ENCODE results near the gene CTXN1. TPM values are rescaled to one million over a fixed set of nuclear protein-coding genes. Genes with fewer than 3 reads are reported as not detected.
A peak's percentile ranks its signal among the peaks of the same experiment; 100 is the strongest.

The CTXN1 gene
- total RNA-seq, 1 donor = 2.8 TPM

DNA sequence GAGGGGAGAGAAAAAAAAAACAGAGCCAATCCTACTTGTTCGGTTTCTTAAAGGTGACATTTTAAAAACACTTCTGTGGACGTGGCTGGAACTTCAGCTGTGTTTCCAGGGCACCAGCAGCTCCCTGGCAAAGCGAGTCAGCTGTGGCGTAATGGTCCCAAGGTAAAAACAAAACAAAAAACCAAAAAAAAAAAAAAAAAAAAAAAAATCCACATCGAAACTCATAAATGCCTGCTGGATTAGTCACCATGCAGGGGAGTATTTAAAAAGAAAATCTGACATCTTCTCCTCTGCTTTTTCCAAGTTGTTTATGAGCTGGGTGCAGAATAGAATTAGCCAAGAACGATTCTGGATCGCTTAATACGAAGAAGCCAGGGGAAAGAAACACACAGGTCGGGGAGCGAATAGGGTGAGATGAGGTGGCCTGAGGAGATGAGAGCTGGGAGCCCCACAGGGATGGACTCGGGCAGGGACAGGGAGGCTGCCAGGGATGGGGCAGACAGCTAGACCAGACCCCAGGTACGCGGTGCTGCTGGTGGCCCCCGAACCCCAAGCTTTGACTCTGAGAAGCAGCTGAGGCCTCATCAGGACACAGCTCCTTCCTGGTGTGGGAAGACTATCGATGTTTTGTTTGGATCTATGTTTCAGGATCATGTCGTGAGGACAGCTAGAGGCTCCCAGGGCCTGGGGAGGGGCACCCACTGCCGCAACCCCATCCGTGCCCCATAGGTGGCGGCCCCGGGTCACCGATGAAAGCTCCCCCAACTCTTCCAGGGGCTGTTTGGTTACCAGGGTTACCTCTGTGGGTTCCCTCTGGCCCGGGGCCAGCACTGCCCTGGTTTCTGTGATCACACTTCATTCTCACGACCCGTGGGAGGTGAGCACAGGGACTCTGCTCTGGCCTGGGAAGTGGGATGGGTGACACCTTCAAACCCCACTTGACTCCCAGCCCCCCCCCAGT is 3.1 kb upstream of the CTXN1 start:
- peak overlapping the region; percentile 44 for H3K4me3 ChIP-seq (ENCODE audit: low read depth, low read length)
- peak; percentile 94 for DNase-seq (ENCODE audit: low read depth)
- TF ChIP-seq, protein P1, sequence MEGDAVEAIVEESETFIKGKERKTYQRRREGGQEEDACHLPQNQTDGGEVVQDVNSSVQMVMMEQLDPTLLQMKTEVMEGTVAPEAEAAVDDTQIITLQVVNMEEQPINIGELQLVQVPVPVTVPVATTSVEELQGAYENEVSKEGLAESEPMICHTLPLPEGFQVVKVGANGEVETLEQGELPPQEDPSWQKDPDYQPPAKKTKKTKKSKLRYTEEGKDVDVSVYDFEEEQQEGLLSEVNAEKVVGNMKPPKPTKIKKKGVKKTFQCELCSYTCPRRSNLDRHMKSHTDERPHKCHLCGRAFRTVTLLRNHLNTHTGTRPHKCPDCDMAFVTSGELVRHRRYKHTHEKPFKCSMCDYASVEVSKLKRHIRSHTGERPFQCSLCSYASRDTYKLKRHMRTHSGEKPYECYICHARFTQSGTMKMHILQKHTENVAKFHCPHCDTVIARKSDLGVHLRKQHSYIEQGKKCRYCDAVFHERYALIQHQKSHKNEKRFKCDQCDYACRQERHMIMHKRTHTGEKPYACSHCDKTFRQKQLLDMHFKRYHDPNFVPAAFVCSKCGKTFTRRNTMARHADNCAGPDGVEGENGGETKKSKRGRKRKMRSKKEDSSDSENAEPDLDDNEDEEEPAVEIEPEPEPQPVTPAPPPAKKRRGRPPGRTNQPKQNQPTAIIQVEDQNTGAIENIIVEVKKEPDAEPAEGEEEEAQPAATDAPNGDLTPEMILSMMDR (IDR thresholded peaks at IDR 0.05; ENCODE audit: insufficient read depth, low read length) = peak; percentile 58

DNA sequence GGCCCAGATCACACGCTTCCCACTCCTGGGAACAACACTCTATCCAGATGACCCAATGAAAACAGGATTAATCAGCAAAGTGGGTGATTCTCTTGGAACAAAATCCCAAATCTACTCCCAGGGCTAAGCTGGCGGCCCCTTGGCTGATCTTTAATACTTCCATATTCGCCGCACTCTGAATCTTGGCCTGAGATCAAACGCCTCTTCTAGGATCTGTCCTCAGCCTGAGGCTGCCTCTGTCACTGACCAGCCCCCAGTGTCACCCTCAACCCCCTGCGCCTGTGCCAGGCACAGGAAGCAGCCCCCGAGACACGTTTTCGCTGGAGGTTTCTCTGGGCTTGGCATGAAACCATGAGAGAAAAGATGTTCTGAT is 2.4 kb upstream of the CTXN1 start:
- TF ChIP-seq, protein P1 (IDR thresholded peaks at IDR 0.05; ENCODE audit: insufficient read depth, low read length) = no peak
- H3K4me3 ChIP-seq (ENCODE audit: low read depth, low read length) = peak overlapping the region; percentile 17
- DNase-seq (ENCODE audit: low read depth) = peak; percentile 32

DNA sequence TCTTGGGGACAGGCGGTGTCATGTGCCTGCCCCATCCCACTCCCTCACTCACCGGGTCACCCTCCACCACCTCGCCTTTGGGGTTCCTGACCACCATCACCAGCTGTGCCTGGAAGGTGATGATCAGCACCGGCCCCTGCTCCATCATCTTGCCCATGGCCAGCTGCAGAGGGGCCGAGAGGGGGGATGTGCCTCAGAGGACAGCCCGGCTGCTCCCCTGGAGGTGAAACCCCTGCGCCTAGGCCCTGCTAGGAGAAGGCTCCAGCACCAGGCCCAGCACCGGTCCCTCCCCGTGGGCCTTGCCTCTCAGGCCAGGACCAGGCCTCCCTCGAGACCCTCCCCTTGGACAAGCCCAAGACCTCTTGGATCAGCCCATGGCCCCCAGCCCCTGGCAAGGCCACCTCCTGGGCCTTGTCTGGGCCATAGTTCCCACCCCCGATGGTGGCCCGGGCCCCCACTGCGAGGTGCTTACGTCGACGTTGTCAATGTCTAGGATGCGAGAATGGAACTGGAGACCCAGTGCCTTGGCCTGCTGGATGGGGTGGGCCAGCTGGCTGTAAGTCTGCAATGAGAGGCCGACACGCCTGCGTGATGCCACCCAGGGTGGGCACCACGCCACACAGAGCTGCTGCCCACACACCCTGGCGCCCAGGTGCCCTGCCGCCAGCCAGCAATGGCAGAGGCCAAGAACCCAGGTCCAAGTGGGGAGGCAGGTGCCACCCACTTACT is 1.8 kb upstream of the CTXN1 start:
- TF ChIP-seq, protein P1 (IDR thresholded peaks at IDR 0.05; ENCODE audit: insufficient read depth, low read length) = no peak
- DNase-seq (ENCODE audit: low read depth) = no peak
- no peak overlapping the region for H3K4me3 ChIP-seq (ENCODE audit: low read depth, low read length)

DNA sequence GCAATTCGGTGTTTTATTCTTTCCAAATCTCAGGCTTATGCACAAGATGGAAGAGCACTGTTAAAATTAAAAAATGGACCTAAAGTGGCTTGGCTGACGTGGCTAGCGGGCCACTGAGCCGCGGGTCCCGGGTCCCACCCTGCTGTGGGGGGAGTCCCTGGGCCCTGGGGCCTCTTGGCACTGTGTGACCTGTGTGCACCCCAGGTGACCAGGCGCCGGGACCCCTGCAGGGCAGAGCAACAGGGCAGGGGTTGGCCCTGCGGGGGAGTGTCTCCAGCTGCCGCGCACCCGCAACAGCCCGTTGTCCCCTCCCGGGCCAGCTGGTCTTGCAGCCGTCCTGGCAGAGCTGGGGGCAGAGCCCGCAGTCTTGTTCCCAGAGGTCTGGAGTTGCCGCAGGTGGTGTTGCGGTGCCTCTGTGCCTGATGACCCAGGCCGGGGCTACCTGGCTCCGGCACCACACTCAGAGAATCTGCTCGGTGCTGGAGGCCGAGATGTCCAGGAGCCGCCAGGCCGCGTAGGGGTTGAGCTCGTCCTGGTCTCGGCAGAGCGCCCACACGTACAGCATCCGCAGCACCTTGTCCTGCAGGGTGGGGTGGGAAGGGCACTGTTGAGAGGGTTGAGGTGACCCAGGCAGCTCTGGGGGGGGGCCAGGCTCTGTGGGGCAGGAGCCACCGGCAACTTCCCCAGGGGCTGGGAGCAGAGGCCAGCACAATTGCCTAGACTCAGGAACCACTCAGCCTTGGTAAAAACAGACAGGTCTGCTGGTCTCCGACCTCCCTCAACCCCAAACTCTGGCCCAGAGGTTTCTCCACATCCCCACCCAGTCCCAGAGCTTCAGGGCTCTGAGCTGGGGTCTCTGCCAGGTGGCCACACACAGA is 1.0 kb upstream of the CTXN1 start:
- TF ChIP-seq, protein P1 (IDR thresholded peaks at IDR 0.05; ENCODE audit: insufficient read depth, low read length) = no peak
- no peak for DNase-seq (ENCODE audit: low read depth)
- no peak overlapping the region for H3K4me3 ChIP-seq (ENCODE audit: low read depth, low read length)

DNA sequence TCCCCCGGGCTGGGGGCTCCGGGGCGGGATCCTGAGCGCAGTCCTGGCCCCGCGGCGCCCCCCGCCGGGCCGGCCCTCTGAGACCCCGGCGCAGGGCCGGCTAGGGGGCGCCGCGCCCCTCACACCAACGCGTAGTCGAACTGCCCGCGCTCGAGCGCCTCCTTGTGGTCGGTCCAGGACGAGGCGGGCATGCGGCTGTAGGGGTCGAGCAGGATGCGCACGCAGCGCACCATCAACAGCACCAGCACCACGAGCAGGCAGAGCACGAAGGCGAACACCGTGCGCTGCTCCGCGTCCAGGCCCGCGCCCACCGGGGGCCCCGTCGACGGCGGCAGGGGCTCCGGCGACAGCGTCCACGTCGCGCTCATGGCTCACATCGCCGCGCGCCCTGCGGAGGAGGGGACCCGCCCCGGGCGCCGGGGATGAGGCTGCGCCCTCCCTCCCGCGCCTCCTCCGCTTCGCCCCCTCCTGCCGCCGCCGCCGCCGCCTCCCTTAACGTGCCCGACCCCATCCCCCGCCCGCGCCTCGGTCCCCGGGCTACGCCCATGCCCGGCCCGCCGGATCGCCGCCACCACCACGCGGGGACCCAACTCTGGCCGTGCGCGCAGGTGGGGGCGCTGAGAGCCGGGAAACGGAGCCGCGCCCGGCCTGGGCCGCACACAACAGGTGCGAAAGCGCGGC is 624 bp downstream of the CTXN1 start:
- TF ChIP-seq, protein P1 (IDR thresholded peaks at IDR 0.05; ENCODE audit: insufficient read depth, low read length) = peak; percentile 86
- H3K4me3 ChIP-seq (ENCODE audit: low read depth, low read length) = peak overlapping the region; percentile 55
- peak; percentile 68 for DNase-seq (ENCODE audit: low read depth)
